GM19025 (cell line): ENCODE data around the gene WWOX.

Experiments
- ATAC-seq: cut with Tn5 transposase; IDR thresholded peaks from one replicate; pipeline ENCODE4 v1.9.1; 2021; ENCODE audit warnings: mild to moderate bottlenecking, low read depth, moderate library complexity; ENCODE audit not compliant: unreplicated experiment

The WWOX gene

GRCh38 chr16:78137782-78138616, 38.5 kb downstream of the WWOX start:
- ATAC-seq: no peak

GRCh38 chr16:78140818-78141466, 41.5 kb downstream of the WWOX start:
- no peak for ATAC-seq

GRCh38 chr16:78142788-78143187, 43.3 kb downstream of the WWOX start:
- no peak for ATAC-seq

- ATAC-seq: no peak
Measured at GRCh38 chr16:78146807-78147206, 47.4 kb downstream of the WWOX start.

DNA sequence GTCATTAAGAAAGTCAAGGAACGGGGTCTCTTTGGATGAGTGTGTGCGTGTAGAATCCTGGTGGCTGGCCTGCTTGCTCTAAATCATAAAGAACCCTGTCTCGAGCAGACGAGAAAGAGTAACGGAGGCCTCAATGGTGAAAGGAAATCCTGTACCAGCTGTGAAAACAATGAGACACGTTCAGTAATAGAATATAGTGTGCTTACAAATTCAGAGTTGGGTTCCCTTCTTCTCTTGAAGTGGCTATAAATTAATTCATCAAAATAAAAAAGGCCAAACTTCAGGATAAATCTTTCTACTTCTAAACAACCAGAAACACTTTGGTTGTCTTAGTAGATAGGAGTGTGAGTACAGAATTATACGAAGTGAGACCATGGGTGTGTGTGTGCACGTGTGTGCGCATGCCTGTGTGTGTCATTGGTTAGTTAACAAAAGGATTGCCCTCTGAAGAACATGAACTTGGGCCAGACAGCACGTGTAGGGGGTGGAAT, 48.5 kb downstream of the WWOX start:
- ATAC-seq: no peak

DNA sequence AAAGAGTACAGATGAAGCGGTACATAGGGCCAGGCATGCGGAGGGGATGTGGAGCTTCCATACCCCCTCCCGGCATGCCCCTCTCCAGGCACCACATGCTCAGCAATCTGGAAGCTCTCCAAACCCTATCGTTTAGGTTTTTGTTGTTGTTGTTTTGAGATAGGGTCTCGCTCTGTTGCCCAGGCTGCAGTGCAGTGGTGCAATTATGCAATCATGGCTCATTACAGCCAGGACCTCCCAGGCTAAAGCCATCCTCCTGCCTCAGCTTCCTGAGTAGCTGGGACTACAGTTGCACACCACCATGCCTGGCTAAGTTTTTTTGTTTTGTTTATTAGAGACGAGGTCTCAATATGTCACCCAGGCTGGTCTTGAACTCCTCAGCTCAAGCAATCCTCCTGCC, 50.8 kb downstream of the WWOX start:
- ATAC-seq: no peak

- ATAC-seq: no peak
Measured at GRCh38 chr16:78154729-78155461, 55.4 kb downstream of the WWOX start.

DNA sequence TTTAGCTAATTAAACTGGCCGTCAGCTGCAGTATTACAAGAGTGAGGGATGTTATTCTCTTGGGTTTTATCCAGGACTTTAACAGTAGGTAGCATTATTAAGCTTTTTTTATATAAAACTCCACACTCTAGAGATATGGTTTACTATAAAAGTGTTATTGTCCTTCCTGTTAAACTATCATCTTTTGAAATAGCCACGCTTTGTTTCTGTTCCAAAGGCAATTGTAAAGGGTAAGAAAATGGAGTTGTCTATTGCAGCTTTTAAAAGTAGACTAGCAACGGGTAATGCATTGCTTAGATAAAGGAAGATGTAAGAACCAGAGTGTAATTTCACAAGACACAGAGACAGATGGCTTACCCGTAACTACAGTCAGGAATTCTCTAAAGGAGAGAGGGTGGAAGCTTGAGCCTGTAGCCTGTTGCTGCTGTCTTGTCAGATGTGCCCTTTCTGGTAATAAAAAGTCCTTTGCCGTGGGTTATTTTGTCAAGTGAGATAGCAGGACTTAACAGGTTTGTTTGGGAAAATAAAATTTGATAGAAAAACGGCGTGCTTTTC, 56.4 kb downstream of the WWOX start:
- ATAC-seq: no peak

- ATAC-seq: no peak
Measured at GRCh38 chr16:78161023-78161729, 61.7 kb downstream of the WWOX start.

GRCh38 chr16:78163772-78164670, 64.6 kb downstream of the WWOX start:
- ATAC-seq: no peak

- no peak for ATAC-seq
Measured at GRCh38 chr16:78170494-78170933, 71.1 kb downstream of the WWOX start.

DNA sequence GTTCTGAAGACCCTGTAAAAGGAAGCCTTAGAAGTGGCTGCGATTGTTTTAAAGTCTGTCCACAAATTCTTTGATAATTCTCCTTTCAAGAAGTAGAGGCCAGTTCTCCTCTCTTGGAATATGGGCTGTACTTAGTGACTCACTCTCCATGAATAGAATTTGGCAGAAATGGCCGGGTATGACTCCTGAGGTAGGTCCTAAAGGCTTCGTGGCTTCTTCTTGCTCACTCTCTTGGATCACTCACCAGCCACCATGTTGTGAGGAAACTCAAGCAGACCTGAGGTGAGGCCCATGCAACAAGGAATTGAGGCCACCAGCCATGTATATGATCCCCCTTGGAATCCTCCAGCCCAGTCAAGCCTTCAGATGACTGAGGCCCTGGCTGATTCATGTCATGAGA, 75.8 kb downstream of the WWOX start:
- no peak for ATAC-seq

GRCh38 chr16:78176435-78176834, 77.0 kb downstream of the WWOX start:
- ATAC-seq: no peak

GRCh38 chr16:78177218-78177617, 77.8 kb downstream of the WWOX start:
- ATAC-seq: no peak

DNA sequence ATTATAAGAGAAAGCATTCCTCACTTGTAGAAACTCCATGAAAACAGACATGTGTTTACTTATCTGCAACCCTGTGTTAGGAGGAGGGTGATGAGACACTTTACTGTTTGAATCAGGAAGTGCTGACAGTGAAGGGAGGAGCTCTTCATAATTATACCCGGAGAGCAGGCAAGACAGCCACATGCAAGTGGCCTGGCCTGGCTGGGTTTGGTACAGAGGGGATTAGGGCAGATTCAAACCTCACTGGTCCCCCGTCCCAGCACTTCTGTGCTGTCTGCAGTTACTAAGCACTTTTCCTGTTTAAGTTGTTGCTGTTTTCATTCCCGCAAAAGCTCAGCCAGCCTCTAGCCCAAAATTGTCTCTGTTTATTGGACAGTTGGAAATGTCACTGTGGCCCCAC, 78.5 kb downstream of the WWOX start:
- no peak for ATAC-seq

- ATAC-seq: no peak
Measured at GRCh38 chr16:78179666-78180065, 80.2 kb downstream of the WWOX start.

DNA sequence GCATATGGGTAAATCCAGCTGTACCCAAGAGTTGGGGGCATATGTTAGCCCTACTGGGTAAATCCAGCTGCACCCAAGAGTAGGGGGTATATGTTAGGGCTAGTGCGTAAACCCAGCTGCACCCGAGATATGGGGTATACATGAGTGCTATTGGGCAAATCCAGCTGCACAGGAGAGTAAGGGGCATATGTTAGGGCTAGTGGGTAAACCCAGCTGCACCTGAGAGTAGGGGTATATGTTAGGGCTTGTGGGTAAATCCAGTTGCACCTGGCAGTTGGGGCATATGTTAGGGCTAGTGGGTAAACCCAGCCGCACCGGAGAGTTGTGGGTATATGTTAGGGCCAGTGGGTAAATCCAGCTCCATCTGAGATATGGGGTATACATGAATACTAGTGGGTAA, 80.9 kb downstream of the WWOX start:
- ATAC-seq: no peak

DNA sequence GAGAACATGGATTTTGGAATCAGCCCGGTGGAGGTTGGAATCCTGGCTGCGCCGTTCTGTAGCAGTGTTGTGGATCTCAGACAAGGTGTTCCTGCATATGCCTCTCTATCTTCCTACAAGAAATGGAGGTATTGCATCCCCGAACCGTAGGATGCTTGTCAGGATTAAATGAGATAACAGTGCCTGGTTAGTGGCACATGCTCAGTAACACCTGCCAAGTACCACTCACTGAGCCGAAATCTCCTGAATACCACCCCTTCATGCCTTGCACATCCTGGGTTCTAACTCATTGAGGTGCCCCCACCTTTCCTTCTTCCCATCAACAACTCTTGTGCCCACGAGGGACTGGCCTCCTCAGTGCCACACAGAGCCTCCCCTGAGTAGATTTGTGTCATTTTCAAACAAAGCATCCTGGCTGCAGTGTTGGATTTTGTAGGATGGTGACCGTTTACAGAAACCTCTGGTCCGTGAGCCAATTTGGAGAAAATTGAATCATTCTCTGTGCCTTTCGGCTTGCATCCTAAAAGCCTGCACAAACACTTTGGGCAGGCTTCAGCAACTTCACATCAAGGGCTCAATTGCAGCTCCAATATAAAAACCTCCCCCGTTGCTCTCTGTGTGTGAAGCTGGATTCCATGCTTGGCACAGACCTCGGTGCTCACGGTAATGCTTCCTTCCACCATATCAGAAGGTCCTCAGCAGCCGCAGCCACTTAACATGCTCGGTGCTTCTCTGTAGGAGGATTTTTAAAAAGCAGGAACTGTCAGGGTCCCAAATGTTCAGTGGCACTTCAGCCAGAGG, 84.2 kb downstream of the WWOX start:
- no peak for ATAC-seq
